ENCODE results near the gene CD300LG. TPM values are rescaled to one million over a fixed set of nuclear protein-coding genes. Genes with fewer than 3 reads are reported as not detected.

Gene CD300LG
- total RNA-seq, 1 donor from 2014 or later = not detected

DNA sequence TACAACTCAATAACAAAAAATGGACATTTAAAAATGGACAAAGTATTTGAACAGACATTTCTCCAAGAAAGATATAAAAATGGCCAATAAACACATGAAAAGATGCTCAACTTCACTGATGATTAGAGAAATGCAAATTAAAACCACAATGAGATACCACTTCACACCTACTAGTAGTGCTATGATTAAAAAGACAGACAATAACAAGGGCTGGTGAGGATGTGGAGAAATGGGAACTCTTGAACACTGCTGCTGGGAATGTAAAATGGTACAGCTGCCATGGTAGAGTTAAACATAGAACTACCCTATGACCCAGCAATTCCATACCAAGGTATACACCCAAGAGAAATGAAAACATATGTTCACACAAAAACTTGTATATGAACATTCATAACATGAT is 41.9 kb upstream of the CD300LG start:
- H3K36me3 Mint-ChIP-seq (ENCODE audit: low read depth, unreplicated experiment) = peaks cover 8% of the 10 kb centered on the region
- H3K27ac Mint-ChIP-seq (ENCODE audit: unreplicated experiment) = no peak overlapping the region
- Histone ChIP-seq H3K9me3 (ENCODE audit: insufficient read depth, low read depth, low read length) (no peaks in the 10 kb centered on the region), H3K36me3 (ENCODE audit: insufficient read depth, low read length) (peaks cover 7% of the 10 kb centered on the region), H3K4me2 (ENCODE audit: low read length) (no peak overlapping the region), H3K27ac (ENCODE audit: low read depth, low read length) (no peak overlapping the region), H4K20me1 (ENCODE audit: insufficient read depth, low read length) (no peaks in the 10 kb centered on the region), H3K4me3 (ENCODE audit: insufficient read depth, low read depth, low read length) (no peak overlapping the region), H3K9ac (ENCODE audit: low read length) (no peak overlapping the region), H3K79me2 (ENCODE audit: insufficient read depth, low read length) (no peaks in the 10 kb centered on the region), H2AFZ (ENCODE audit: low read depth, low read length) (no peak overlapping the region), H3K4me1 (ENCODE audit: insufficient read depth, low read length) (peaks cover 4% of the 10 kb centered on the region), H3K27me3 (ENCODE audit: insufficient read depth, low read length) (no peaks in the 10 kb centered on the region)
- H3K9me3 Mint-ChIP-seq (ENCODE audit: unreplicated experiment) = no peaks in the 10 kb centered on the region
- no peak overlapping the region for H3K4me3 Mint-ChIP-seq (ENCODE audit: unreplicated experiment)
- peaks cover 6% of the 10 kb centered on the region for H3K4me1 Mint-ChIP-seq (ENCODE audit: low read depth, unreplicated experiment)
- TF ChIP-seq, protein P1, sequence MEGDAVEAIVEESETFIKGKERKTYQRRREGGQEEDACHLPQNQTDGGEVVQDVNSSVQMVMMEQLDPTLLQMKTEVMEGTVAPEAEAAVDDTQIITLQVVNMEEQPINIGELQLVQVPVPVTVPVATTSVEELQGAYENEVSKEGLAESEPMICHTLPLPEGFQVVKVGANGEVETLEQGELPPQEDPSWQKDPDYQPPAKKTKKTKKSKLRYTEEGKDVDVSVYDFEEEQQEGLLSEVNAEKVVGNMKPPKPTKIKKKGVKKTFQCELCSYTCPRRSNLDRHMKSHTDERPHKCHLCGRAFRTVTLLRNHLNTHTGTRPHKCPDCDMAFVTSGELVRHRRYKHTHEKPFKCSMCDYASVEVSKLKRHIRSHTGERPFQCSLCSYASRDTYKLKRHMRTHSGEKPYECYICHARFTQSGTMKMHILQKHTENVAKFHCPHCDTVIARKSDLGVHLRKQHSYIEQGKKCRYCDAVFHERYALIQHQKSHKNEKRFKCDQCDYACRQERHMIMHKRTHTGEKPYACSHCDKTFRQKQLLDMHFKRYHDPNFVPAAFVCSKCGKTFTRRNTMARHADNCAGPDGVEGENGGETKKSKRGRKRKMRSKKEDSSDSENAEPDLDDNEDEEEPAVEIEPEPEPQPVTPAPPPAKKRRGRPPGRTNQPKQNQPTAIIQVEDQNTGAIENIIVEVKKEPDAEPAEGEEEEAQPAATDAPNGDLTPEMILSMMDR (IDR thresholded peaks at IDR 0.05; ENCODE audit: insufficient read depth, low read depth, low read length) = no peak
- no peak for TF ChIP-seq EZH2 (IDR thresholded peaks at IDR 0.05; ENCODE audit: insufficient read depth, low read length)
- H3K27me3 Mint-ChIP-seq (ENCODE audit: low read depth, unreplicated experiment) = no peaks in the 10 kb centered on the region
- FAIRE-seq = no peak
- no peak for DNase-seq (ENCODE audit: low read depth)

DNA sequence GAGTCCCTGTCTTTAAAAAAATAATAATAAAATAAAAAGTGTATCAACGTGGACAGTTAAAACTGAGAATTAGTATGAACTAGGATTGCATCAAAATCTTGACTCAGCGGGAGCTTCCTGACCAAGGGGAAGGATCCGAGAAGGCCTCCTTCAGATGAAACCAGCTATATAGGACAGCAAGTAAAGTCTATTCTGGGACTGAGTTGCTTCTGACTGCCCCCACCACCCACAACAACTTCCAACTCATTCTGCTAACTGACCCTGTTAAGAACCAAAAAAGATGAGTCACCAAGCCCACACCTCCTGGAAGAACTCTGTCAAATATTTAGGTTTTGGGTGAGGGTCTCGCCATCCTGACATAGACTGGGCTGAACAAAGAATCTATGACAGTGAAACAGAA is 38.9 kb upstream of the CD300LG start:
- Histone ChIP-seq H3K36me3 (ENCODE audit: insufficient read depth, low read length) (peaks cover 7% of the 10 kb centered on the region), H3K27ac (ENCODE audit: low read depth, low read length) (no peak overlapping the region), H3K4me2 (ENCODE audit: low read length) (peak overlapping the region; percentile 1), H3K4me1 (ENCODE audit: insufficient read depth, low read length) (peaks cover 4% of the 10 kb centered on the region), H4K20me1 (ENCODE audit: insufficient read depth, low read length) (no peaks in the 10 kb centered on the region), H3K79me2 (ENCODE audit: insufficient read depth, low read length) (no peaks in the 10 kb centered on the region), H3K27me3 (ENCODE audit: insufficient read depth, low read length) (no peaks in the 10 kb centered on the region), H3K4me3 (ENCODE audit: insufficient read depth, low read depth, low read length) (no peak overlapping the region), H3K9me3 (ENCODE audit: insufficient read depth, low read depth, low read length) (no peaks in the 10 kb centered on the region), H3K9ac (ENCODE audit: low read length) (no peak overlapping the region), H2AFZ (ENCODE audit: low read depth, low read length) (no peak overlapping the region)
- Mint-ChIP-seq H3K27me3 (ENCODE audit: low read depth, unreplicated experiment) (no peaks in the 10 kb centered on the region), H3K27ac (ENCODE audit: unreplicated experiment) (no peak overlapping the region), H3K4me3 (ENCODE audit: unreplicated experiment) (no peak overlapping the region), H3K9me3 (ENCODE audit: unreplicated experiment) (no peaks in the 10 kb centered on the region), H3K36me3 (ENCODE audit: low read depth, unreplicated experiment) (peaks cover 19% of the 10 kb centered on the region), H3K4me1 (ENCODE audit: low read depth, unreplicated experiment) (peaks cover 6% of the 10 kb centered on the region)
- no peak for DNase-seq (ENCODE audit: low read depth)
- no peak for TF ChIP-seq EZH2 (IDR thresholded peaks at IDR 0.05; ENCODE audit: insufficient read depth, low read length)
- TF ChIP-seq, protein P1 (IDR thresholded peaks at IDR 0.05; ENCODE audit: insufficient read depth, low read depth, low read length) = no peak
- no peak for FAIRE-seq

DNA sequence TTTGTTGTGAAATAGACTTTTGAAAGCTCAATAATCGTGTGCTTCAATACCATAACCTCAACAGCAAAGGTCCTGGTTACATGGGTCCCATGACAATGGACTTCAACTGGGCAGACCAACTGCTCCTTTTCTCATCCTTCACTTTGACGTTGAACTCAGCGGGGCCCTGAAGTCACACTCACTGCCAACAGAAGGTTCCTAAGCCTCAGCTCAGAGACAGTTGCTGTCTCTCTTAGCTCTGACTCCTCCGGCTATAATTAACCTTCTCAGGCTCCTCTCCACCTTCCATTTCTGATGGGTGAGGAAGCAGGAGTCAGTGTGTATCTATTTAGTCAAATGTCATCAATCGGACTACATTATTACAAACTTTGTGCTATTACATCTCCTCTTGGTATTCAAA is 37.9 kb upstream of the CD300LG start:
- Mint-ChIP-seq H3K27ac (ENCODE audit: unreplicated experiment) (no peak overlapping the region), H3K36me3 (ENCODE audit: low read depth, unreplicated experiment) (peaks cover 19% of the 10 kb centered on the region), H3K27me3 (ENCODE audit: low read depth, unreplicated experiment) (no peaks in the 10 kb centered on the region), H3K4me1 (ENCODE audit: low read depth, unreplicated experiment) (peaks cover 3% of the 10 kb centered on the region), H3K9me3 (ENCODE audit: unreplicated experiment) (no peaks in the 10 kb centered on the region), H3K4me3 (ENCODE audit: unreplicated experiment) (no peak overlapping the region)
- DNase-seq (ENCODE audit: low read depth) (no peak), FAIRE-seq (no peak)
- Histone ChIP-seq H3K4me3 (ENCODE audit: insufficient read depth, low read depth, low read length) (no peak overlapping the region), H3K9ac (ENCODE audit: low read length) (no peak overlapping the region), H3K4me2 (ENCODE audit: low read length) (no peak overlapping the region), H4K20me1 (ENCODE audit: insufficient read depth, low read length) (no peaks in the 10 kb centered on the region), H3K27me3 (ENCODE audit: insufficient read depth, low read length) (no peaks in the 10 kb centered on the region), H3K27ac (ENCODE audit: low read depth, low read length) (no peak overlapping the region), H3K79me2 (ENCODE audit: insufficient read depth, low read length) (no peaks in the 10 kb centered on the region), H3K9me3 (ENCODE audit: insufficient read depth, low read depth, low read length) (no peaks in the 10 kb centered on the region), H3K4me1 (ENCODE audit: insufficient read depth, low read length) (peaks cover under 1% of the 10 kb centered on the region), H3K36me3 (ENCODE audit: insufficient read depth, low read length) (peaks cover 9% of the 10 kb centered on the region), H2AFZ (ENCODE audit: low read depth, low read length) (no peak overlapping the region)
- TF ChIP-seq, protein P1 (IDR thresholded peaks at IDR 0.05; ENCODE audit: insufficient read depth, low read depth, low read length) = no peak
- no peak for TF ChIP-seq EZH2 (IDR thresholded peaks at IDR 0.05; ENCODE audit: insufficient read depth, low read length)
